Fibroblast of villous mesenchyme (primary cell): ENCODE results near the gene SRXN1. TPM values are rescaled to one million over a fixed set of nuclear protein-coding genes. Genes with fewer than 3 reads are reported as not detected.
A peak's percentile ranks its signal among the peaks of the same experiment; 100 is the strongest.

Experiments used
- DNase-seq: peaks from one replicate; pipeline ENCODE4 v3.0.0-alpha.2; 2010; ENCODE audit warnings: low read depth
- H3K4me3 ChIP-seq: 2 replicates; pipeline ENCODE4 v1.5.1; 2011; ENCODE audit warnings: low read depth, mild to moderate bottlenecking, low read length
- total RNA-seq: library from RNA; depleted of rRNA; stranded (reverse); fragments of >200 nt; gene quantifications from 2 replicates; pipeline ENCODE4 v1.2.3, GENCODE V29; 2012
- TF ChIP-seq, protein P1 (sequence below): IDR thresholded peaks from 2 replicates; pipeline ENCODE4 v1.5.1; 2012; ENCODE audit warnings: low read depth, mild to moderate bottlenecking, low read length; ENCODE audit not compliant: insufficient read depth

Gene SRXN1
- total RNA-seq, 1 donor: 35.4 TPM

DNA sequence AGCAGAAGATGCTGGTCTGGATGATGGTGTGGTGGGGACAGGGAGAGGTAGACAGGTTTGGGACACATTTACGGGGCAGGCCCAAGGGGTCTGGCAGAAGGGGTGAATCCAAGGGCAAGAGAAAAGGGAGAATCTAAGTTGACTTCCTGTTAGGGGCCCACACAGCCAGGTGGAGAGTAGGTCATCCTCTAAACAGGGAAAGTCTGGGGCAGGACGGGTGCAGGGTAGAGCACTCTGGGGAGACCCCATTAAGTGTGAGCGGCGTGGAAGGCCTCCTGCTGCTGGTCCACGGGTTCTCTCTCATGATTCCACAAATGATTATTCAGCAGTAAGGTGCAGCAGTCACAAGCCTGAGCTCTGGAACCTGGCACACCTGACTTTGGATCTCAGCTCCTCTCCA, 2.7 kb downstream of the SRXN1 start:
- no peak for DNase-seq
- TF ChIP-seq, protein P1, sequence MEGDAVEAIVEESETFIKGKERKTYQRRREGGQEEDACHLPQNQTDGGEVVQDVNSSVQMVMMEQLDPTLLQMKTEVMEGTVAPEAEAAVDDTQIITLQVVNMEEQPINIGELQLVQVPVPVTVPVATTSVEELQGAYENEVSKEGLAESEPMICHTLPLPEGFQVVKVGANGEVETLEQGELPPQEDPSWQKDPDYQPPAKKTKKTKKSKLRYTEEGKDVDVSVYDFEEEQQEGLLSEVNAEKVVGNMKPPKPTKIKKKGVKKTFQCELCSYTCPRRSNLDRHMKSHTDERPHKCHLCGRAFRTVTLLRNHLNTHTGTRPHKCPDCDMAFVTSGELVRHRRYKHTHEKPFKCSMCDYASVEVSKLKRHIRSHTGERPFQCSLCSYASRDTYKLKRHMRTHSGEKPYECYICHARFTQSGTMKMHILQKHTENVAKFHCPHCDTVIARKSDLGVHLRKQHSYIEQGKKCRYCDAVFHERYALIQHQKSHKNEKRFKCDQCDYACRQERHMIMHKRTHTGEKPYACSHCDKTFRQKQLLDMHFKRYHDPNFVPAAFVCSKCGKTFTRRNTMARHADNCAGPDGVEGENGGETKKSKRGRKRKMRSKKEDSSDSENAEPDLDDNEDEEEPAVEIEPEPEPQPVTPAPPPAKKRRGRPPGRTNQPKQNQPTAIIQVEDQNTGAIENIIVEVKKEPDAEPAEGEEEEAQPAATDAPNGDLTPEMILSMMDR: no peak
- H3K4me3 ChIP-seq: no peak overlapping the region

DNA sequence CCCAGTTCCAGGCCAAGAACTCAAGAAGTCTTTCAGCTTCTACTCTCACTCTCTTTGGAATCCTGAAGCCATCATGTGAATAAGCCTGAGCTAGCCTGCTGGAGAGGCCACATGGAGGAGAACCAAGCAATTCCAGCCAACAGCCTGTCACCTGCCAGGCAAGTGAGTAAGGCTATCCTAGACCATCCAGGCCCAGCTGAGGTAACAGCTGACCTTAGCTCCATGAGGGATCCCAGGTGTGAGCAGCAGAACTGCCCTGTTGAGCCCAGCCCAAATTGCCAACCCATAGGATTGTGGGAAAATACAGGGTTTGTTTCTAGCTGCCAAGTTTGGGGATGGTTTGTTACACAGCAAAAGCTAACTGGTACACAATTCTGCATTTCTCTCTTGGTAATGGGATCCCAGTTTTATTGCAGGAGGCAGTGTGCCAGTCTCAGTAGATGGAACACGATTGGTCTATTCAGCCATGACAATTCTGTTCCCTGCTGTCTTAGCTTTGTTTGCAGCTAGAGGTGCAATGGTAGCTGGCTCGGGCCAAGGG, 5.5 kb downstream of the SRXN1 start:
- H3K4me3 ChIP-seq: no peak overlapping the region
- TF ChIP-seq, protein P1: no peak
- DNase-seq: no peak

DNA sequence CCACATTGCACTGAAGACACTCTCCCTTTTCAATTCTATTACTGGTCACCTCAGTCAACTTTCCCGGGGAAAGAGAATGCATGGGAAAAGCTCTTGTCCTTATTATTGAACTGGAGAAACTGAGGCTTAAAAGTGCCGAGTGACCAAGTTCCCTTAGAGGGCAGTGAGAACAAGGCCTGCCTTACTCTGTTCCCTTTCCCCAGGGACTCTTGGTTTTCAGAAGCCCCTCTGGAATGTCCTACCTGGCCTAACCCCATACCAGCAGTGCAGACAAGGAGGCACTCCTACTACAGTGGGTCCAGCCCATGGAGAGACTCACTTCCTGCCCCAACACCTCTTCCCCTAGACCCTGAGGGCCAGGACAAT, 6.1 kb downstream of the SRXN1 start:
- no peak for DNase-seq
- TF ChIP-seq, protein P1: no peak
- H3K4me3 ChIP-seq: no peak overlapping the region

DNA sequence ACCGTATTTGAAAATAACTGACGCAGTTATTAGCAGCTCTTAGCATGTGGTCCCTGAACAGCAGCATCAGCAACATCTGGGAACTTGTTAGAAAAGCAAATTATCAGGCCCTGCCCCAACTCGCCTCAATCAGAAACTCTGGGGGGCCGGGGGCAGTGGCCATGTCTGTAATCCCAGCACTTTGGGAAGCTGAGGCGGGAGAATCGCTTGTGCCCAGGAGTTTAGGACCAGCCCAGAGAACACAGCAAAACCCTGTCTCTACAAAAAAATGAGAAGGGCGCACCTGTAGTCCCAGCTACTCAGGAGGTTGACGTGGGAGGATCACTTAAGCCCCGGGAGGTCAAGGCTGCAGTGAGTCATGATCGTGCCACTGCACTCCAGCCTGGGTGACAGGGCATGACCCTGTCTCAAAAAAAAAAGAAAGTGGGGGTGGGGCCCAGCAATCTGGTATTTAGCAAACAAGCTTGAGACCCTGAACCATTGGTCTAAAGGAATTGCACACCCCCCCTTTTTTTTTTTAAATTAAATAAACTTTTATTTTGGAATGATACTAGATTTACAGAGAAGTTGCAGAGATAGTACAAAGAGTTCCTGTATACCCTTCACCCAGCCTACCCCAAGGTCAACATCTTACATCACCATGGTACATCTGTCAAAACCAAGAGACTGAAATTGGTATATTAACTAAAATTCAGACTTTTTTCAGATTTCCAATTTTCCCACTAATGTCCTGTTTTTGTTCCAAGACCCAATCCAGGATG, 6.7 kb downstream of the SRXN1 start:
- TF ChIP-seq, protein P1: no peak
- DNase-seq: no peak
- H3K4me3 ChIP-seq: no peak overlapping the region

DNA sequence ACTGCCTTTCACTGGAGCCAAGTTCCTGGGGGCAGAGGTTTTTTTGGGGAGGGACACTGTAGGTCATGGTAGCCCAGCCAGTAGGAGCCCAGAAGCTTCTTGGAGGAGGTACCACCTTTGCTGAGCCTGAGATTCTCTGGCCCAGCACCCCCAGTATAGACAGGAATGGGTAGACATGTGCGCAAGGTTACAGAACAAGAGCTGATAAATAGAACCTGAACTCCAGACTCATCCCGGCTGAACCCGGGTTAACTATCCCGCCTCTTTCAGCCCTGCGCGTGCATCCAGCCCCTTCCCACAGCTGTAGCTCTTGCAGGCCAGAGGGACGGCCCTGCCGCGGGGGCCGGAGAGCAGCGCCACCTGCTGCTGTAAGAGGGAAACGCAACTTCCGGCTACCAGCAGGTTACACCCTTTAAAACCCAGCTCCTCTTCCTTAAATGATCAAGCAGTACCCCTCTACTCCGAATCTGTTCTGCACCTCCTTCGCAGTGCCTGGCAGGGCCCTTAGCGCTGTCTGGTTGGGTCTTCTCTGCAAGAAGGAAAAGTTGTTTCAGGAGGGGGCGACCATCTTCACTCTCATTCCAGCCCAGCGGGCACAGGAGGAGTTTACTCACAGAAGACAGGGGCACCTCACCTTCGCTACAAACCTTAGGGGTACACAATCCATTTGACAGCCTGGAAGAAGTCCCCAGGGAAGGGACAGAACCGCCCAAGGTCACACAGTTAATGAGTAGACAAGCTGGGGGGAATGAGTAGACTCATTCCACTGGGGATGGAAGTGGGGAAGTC, 7.5 kb downstream of the SRXN1 start:
- no peak overlapping the region for H3K4me3 ChIP-seq
- peak; percentile 66 for DNase-seq
- TF ChIP-seq, protein P1: peak; percentile 94

DNA sequence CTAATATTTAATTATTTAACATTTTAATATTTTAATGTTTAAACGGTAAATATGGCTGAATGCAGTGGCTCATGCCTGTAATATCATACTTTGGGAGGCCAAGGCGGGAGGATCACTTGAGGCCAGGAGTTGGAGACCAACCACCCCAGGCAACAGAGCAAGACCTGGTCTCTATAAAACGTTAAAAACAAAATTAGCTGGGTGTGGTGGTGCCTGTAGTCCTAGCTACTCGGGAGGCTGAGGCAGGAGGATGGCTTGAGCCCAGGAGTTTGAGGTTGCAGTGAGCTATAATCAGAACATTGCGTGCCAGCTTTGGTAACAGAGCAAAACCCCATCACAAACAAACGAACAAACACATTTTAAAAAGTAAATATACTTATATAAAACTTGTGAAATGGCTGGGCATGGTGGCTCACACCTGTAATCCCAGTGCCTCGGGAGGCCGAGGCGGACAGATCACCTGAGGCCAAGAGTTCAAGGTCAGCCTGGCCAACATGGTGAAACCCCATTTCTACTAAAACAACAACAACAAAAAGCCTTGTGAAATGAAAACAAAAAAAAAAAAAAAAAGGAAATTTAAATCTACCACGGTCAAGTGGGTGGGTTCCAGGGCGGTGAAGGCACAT, 8.2 kb downstream of the SRXN1 start:
- no peak for DNase-seq
- TF ChIP-seq, protein P1: no peak
- H3K4me3 ChIP-seq: no peak overlapping the region
